CD4-positive, alpha-beta T cell treated with Interleukin-4 for 4 hours (primary cell): ENCODE measurements around the gene MECR.

Experiments
- DNase-seq: peaks from one replicate; pipeline ENCODE4 v3.0.0-alpha.2; 2020

Gene MECR

GRCh38 chr1:29230553-29231378 is at the start of gene MECR:
Gene MECR (minus strand): TSS chr1:29230934. CDS start chr1:29230906, 28 bp downstream.
- peak; percentile 93 for DNase-seq

GRCh38 chr1:29279951-29280391 is 49.2 kb upstream of the MECR start:
- DNase-seq: no peak

GRCh38 chr1:29279406-29279805 is 48.7 kb upstream of the MECR start:
- DNase-seq: no peak

GRCh38 chr1:29278124-29278523 is 47.4 kb upstream of the MECR start:
- DNase-seq: no peak

GRCh38 chr1:29275435-29275834 is 44.7 kb upstream of the MECR start:
- DNase-seq: no peak

- DNase-seq: no peak
Measured at GRCh38 chr1:29272147-29272907, 41.6 kb upstream of the MECR start.

GRCh38 chr1:29271724-29272123 is 41.0 kb upstream of the MECR start:
- DNase-seq: no peak

GRCh38 chr1:29270929-29271521 is 40.3 kb upstream of the MECR start:
- DNase-seq: no peak

- no peak for DNase-seq
Measured at GRCh38 chr1:29269382-29269781, 38.6 kb upstream of the MECR start.

- no peak for DNase-seq
Measured at GRCh38 chr1:29267321-29268070, 36.8 kb upstream of the MECR start.

GRCh38 chr1:29266912-29267311 is 36.2 kb upstream of the MECR start:
- DNase-seq: no peak

GRCh38 chr1:29264773-29265389 is 34.1 kb upstream of the MECR start:
- DNase-seq: no peak

GRCh38 chr1:29260531-29260930 is 29.8 kb upstream of the MECR start:
- no peak for DNase-seq

- DNase-seq: peak; percentile 2
Measured at GRCh38 chr1:29259802-29260441, 29.2 kb upstream of the MECR start.

- no peak for DNase-seq
Measured at GRCh38 chr1:29258976-29259801, 28.5 kb upstream of the MECR start.

GRCh38 chr1:29258189-29258975 is 27.6 kb upstream of the MECR start:
- DNase-seq: no peak

- DNase-seq: no peak
Measured at GRCh38 chr1:29256979-29257804, 26.5 kb upstream of the MECR start.

- DNase-seq: no peak
Measured at GRCh38 chr1:29256394-29256793, 25.7 kb upstream of the MECR start.

GRCh38 chr1:29255134-29255666 is 24.5 kb upstream of the MECR start:
- DNase-seq: no peak
